Stomach smooth muscle (tissue), 2 donors: ENCODE results near the gene PDPR.
"Not testable (repeated sequence)": the region's sequence is repeated elsewhere in the genome, so short reads cannot be mapped to it uniquely, and the experiment has no call there.

Source experiments
- H3K27ac ChIP-seq: one replicate; pipeline ENCODE4 v1.7.0; 2013; ENCODE audit warnings: mild to moderate bottlenecking, low read length, inconsistent platforms
- H3K27me3 ChIP-seq, 2 donors: one replicate each; pipeline ENCODE4 v1.7.0; 2013; ENCODE audit warnings: low read length in 2 of 2; ENCODE audit not compliant: insufficient read depth in 2 of 2, control insufficient read depth in 1 of 2
- H3K36me3 ChIP-seq, 2 donors: one replicate each; pipeline ENCODE4 v1.7.0; 2013; ENCODE audit warnings: low read length in 2 of 2; ENCODE audit not compliant: control insufficient read depth in 2 of 2, insufficient read depth in 2 of 2
- H3K4me1 ChIP-seq: one replicate; pipeline ENCODE4 v1.7.0; 2013; ENCODE audit warnings: low read length; ENCODE audit not compliant: control insufficient read depth, insufficient read depth
- H3K4me3 ChIP-seq, 2 donors: one replicate each; pipeline ENCODE4 v1.7.0; 2013; ENCODE audit warnings: low read length in 2 of 2
- H3K9ac ChIP-seq, 2 donors: one replicate each; pipeline ENCODE4 v1.7.0; 2013; ENCODE audit warnings: low read length in 2 of 2, mild to moderate bottlenecking in 1 of 2
- H3K9me3 ChIP-seq, 2 donors: one replicate each; pipeline ENCODE4 v1.7.0; 2013; ENCODE audit warnings: low read length in 2 of 2; ENCODE audit not compliant: control insufficient read depth in 2 of 2
- donor health status: healthy.
- donor health status: Pancreatic carcinoma.

Gene PDPR

DNA sequence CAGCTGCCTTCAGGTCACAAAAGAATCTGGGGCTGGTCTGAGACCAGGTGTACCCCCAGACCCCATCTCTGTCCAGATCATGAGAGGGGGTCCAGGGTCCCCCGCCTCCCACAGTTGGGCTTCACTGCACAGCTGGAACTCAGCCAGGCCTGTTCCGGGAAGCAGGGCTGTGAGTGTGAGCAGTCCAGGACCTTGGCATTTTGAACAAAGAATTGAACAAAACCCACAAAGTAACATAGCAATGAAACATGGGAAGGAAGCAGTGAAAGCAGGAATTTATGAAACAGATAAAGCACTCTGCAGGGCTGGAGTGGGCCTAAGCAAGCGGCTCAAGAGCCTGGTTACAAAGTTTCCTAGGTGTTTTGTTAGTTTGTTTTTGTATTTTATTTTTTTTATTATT is 84.5 kb downstream of the PDPR start:
- not testable (repeated sequence) for H3K27me3 ChIP-seq, H3K36me3 ChIP-seq, H3K4me3 ChIP-seq, H3K9me3 ChIP-seq, H3K27ac ChIP-seq, H3K9ac ChIP-seq, H3K4me1 ChIP-seq

DNA sequence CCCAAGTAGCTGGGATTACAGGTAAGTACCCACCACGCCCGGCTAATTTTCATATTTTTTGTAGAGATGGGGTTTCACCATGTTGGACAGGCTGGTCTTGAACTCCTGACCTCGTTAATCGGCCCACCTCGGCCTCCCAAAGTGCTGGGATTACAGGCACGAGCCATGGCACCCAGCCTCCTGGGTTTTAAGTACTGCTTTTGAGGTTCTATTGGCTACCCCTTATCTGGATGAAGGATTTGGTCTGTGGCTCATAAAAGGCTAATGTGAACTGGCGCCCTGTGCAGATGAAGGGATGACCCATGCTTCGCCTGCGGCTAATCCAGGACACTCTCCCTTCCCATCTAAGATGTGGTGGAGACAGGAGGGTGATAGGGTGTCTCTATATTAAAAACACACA is 85.0 kb downstream of the PDPR start:
- not testable (repeated sequence) for H3K27ac ChIP-seq, H3K9ac ChIP-seq

DNA sequence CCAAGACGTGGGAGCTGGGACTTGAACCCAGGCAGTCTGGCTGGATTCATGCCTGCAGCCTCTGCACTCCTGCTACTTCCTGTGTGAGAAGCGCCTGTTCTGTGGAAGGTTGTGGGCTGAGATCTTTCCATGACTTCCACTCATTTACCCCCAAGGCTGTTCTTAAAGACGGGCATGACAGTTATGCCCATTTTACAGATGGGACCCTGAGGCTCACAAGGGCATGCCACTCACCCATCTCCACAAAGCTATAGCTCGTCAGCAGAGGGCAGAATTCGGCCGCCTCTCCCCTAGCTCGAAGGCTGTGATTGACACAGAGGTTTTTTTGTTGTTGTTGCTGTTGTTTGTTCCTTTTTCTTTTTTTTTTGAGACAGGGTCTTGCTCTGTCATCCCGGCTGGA is 85.9 kb downstream of the PDPR start:
- not testable (repeated sequence) for H3K4me1 ChIP-seq, H3K4me3 ChIP-seq, H3K9ac ChIP-seq, H3K27ac ChIP-seq, H3K9me3 ChIP-seq, H3K27me3 ChIP-seq, H3K36me3 ChIP-seq

More for the DNA sequence above, 85.0 kb downstream of the PDPR start:
- not testable (repeated sequence) for H3K4me1 ChIP-seq, H3K4me3 ChIP-seq, H3K36me3 ChIP-seq, H3K27me3 ChIP-seq, H3K9me3 ChIP-seq

DNA sequence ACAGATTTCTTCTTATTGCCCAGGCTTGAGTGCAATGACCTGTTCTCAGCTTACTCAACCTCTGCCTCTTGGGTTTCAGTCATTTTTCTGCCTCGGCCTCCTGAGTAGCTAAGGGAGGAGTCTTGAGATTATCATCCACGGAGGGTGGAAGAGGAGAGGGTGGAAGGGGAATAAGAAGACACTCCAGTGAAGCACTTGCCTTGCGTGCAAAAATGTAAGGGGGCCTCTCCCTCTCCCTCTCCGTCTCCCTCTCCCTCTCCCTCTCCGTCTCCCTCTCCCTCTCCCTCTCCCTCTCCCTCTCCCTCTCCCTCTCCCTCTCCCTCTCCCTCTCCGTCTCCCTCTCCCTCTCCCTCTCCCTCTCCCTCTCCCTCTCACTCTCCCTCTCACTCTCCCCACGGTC is 89.4 kb downstream of the PDPR start:
- not testable (repeated sequence) for H3K4me1 ChIP-seq, H3K4me3 ChIP-seq, H3K36me3 ChIP-seq, H3K27me3 ChIP-seq, H3K27ac ChIP-seq, H3K9me3 ChIP-seq, H3K9ac ChIP-seq

DNA sequence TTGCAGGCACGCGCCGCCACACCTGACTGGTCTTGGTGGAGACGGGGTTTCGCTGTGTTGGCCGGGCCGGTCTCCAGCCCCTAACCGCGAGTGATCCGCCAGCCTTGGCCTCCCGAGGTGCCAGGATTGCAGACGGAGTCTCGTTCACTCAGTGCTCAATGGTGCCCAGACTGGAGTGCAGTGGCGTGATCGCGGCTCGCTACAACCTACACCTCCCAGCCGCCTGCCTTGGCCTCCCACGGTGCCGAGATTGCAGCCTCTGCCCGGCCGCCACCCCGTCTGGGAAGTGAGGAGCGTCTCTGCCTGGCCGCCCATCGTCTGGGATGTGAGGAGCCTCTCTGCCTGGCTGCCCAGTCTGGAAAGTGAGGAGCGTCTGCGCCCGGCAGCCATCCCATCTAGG is 89.9 kb downstream of the PDPR start:
- H3K4me3 ChIP-seq, H3K9me3 ChIP-seq, H3K27ac ChIP-seq, H3K9ac ChIP-seq, H3K4me1 ChIP-seq, H3K27me3 ChIP-seq, H3K36me3 ChIP-seq: not testable (repeated sequence)

DNA sequence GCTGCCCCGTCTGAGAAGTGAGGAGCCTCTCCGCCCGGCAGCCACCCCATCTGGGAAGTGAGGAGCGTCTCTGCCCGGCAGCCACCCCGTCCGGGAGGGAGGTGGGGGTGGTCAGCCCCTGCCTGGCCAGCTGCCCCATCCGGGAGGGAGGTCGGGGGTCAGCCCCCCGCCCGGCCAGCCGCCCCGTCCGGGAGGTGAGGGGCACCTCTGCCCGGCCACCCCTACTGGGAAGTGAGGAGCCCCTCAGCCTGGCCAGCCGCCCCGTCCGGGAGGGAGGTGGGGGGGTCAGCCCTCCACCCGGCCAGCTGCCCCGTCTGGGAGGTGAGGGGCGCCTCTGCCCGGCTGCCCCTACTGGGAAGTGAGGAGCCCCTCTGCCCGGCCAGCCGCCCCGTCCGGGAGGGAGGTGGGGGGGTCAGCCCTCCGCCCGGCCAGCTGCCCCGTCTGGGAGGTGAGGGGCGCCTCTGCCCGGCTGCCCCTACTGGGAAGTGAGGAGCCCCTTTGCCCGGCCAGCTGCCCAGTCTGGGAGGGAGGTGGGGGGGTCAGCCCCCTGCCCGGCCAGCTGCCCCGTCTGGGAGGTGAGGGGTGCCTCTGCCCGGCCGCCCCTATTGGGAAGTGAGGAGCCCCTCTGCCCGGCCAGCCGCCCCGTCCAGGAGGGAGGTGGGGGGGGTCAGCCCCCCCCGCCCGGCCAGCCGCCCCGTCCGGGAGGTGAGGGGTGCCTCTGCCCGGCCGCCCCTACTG is 90.7 kb downstream of the PDPR start:
- not testable (repeated sequence) for H3K27me3 ChIP-seq

DNA sequence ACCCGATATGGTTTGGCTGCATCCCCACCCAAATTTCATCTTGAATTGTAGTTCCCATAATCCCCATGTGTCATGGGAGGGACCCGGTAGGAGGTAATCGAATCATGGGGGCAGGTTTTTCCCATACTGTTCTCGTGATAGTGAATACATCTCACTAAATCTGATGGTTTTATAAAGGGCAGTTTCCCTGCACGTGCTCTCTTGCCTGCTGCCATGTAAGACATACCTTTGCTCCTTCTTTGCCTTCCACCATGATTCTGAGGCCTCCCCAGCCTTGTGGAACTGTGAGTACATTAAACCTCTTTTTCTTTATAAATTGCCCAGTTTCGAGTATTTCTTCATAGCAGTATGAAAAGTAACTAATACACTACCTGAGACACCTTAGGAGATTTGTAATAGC is 92.2 kb downstream of the PDPR start:
- not testable (repeated sequence) for H3K4me3 ChIP-seq, H3K27ac ChIP-seq, H3K9me3 ChIP-seq, H3K9ac ChIP-seq, H3K27me3 ChIP-seq, H3K4me1 ChIP-seq, H3K36me3 ChIP-seq

More for the DNA sequence above, 90.7 kb downstream of the PDPR start:
- H3K9me3 ChIP-seq, H3K27ac ChIP-seq, H3K4me1 ChIP-seq, H3K36me3 ChIP-seq, H3K4me3 ChIP-seq, H3K9ac ChIP-seq: not testable (repeated sequence)
